K562 (cell line): ENCODE results near the gene MEF2B. TPM values are rescaled to one million over a fixed set of nuclear protein-coding genes. Genes with fewer than 3 reads are reported as not detected.
A peak's percentile ranks its signal among the peaks of the same experiment; 100 is the strongest.

Experiments used
- CC2D1A ChIP-seq: fragments of 450-650 bp; IDR thresholded peaks from 2 replicates; pipeline ENCODE4 v1.6.1; 2017; ENCODE audit warnings: mild to moderate bottlenecking
- KAT8 ChIP-seq: fragments of 450-650 bp; IDR thresholded peaks from 2 replicates; pipeline ENCODE4 v1.6.1; 2016; ENCODE audit warnings: low read depth, mild to moderate bottlenecking
- KLF10 ChIP-seq: fragments of 250-450 bp; sonication (Bioruptor Pico); IDR thresholded peaks from 2 replicates; pipeline ENCODE4 v1.6.1; 2021; ENCODE audit warnings: matching md5 sums
- L3MBTL2 ChIP-seq: fragments of 450-650 bp; IDR thresholded peaks from 2 replicates; pipeline ENCODE4 v1.6.1; 2016; ENCODE audit warnings: mild to moderate bottlenecking, moderate library complexity
- MIER1 ChIP-seq: fragments of 450-650 bp; IDR thresholded peaks from 2 replicates; pipeline ENCODE4 v1.6.1; 2016; ENCODE audit warnings: antibody characterized with exemption, mild to moderate bottlenecking, low read depth
- OTX1 ChIP-seq: fragments of 450-650 bp; formaldehyde crosslinking; IDR thresholded peaks from 2 replicates; pipeline ENCODE4 v1.4.0; 2022; ENCODE audit warnings: mild to moderate bottlenecking
- SAFB ChIP-seq: fragments of 200-400 bp; formaldehyde crosslinking; IDR thresholded peaks from 2 replicates; pipeline ENCODE4 v1.6.1; 2017; ENCODE audit warnings: low read depth, low read length, borderline replicate concordance
- SIN3A ChIP-seq, 2 experiments: fragments of 150-350 bp in 1 of 2; IDR thresholded peaks; 2 replicates each; pipeline ENCODE4 v1.6.1; 2011 to 2016; ENCODE audit warnings: borderline replicate concordance in 2 of 2, low read depth in 2 of 2, low read length in 2 of 2, mild to moderate bottlenecking in 2 of 2, moderate library complexity in 2 of 2; ENCODE audit not compliant: control insufficient read depth in 1 of 2
- YY1 ChIP-seq, 3 experiments: IDR thresholded peaks; 2 replicates each; pipeline ENCODE4 v1.6.1; 2011; ENCODE audit warnings: low read length in 2 of 3, mild to moderate bottlenecking in 2 of 3, moderate library complexity in 2 of 3, borderline replicate concordance in 1 of 3, control low read depth in 1 of 3, low read depth in 1 of 3; ENCODE audit not compliant: insufficient read depth in 3 of 3, insufficient replicate concordance in 2 of 3, control insufficient read depth in 1 of 3, insufficient read length in 1 of 3; ENCODE audit errors: extremely low read depth in 1 of 3
- ZBTB1 ChIP-seq: sonication (generic); formaldehyde crosslinking; IDR thresholded peaks from 2 replicates; pipeline ENCODE4 v1.8.1; 2023; ENCODE audit warnings: missing genetic modification reagents, low read depth, mild to moderate bottlenecking, borderline replicate concordance
- ZNF41 ChIP-seq: fragments of 250-450 bp; sonication (Bioruptor Pico); conservative IDR thresholded peaks from 2 replicates; pipeline ENCODE4 v1.4.0; 2020; ENCODE audit warnings: mild to moderate bottlenecking
- polyA plus RNA-seq, 8 experiments: library from polyadenylated mRNA; depleted of rRNA in 4 of 8; stranded (reverse) in 5 of 8; unstranded in 3 of 8; fragments of >200 nt; fragmentation: Nextera tagmentation in 2 of 8; fragmentation: Illumina TruSeq in 1 of 8; extraction: Ambion mirVana in 2 of 8; extraction: Trizol in 1 of 8; gene quantifications; 2 replicates each; pipeline versions ENCODE4 v1.2.1 to v1.2.3, GENCODE V29; 2011 to 2014; ENCODE audit warnings: inconsistent platforms in 1 of 8, missing spikeins in 1 of 8
- total RNA-seq, 7 experiments: library from RNA; depleted of rRNA in 6 of 7; stranded (reverse); fragments of >200 nt in 6 of 7; fragmentation: Illumina TruSeq in 2 of 7; extraction: Trizol in 2 of 7; gene quantifications; 2 replicates each; pipeline versions ENCODE4 v1.2.1 to v1.2.3, GENCODE V29; 2011 to 2021; ENCODE audit warnings: low replicate concordance in 1 of 7
- TF ChIP-seq, protein P1 (sequence below): fragments of 250-450 bp; sonication (Bioruptor Pico); IDR thresholded peaks from 2 replicates; pipeline ENCODE4 v1.5.0; 2021
- TF ChIP-seq, protein P2 (sequence below): sonication (generic); formaldehyde crosslinking; IDR thresholded peaks from 2 replicates; pipeline ENCODE4 v1.8.1; 2023; ENCODE audit warnings: missing genetic modification reagents, mild to moderate bottlenecking, borderline replicate concordance

Gene MEF2B
- total and polyA plus RNA-seq, 9 of the 15 experiments (the other 6 are each of a cell fraction or from before 2014, with no cell fraction given) = 0.14 to 1.9 (median 0.71) TPM; not detected in 3

DNA sequence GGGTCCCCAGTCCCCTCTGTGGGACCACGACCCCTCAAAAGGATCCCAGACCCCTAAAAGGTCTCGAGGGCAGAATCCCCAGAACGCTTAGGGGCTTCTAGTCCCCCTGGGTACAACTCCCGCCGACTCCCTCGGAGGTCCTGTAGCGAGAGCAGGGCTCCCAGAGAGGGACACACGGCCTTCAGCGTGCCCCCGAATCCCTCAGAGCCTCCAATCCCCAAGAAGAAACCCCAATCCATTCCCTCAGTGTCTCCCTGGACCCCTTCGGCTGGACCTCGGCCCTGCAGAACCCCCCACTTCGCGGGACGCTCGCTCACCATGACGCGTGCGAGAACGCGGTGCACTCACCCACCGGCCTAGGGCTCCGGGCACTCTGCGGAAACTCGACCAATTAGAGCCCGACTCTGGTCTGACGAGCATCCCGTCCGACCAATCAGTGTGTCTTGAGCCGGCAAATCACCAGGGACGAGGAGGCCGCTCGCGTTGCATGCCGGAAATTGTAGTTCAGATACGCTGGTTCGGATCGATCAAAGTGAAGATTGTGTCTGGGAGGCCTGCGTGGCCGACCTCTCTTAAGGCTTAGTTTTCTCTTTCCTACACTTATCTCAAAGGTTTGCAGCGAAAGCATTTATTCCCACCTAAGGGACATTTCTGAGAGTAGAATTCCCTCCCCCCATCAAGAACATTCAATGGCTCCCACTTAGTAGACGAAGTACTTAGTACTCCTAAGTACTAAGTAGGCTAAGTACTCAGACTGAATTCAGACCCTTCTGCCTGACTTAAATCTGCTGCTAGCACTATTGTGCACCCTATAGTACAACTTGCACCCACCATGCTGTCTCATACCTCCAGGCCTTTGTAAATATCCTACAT, 31.7 kb downstream of the MEF2B start, which contains the start of gene TMEM161A (continued):
- TF ChIP-seq YY1 (IDR thresholded peaks at IDR 0.05; ENCODE audit: borderline replicate concordance in 1 of 3, control insufficient read depth in 1 of 3, extremely low read depth in 1 of 3, insufficient read depth in 3 of 3, insufficient read length in 1 of 3, insufficient replicate concordance in 2 of 3, low read depth in 1 of 3, low read length in 2 of 3) = peak in 1 of 3 experiments; percentile 34
- TF ChIP-seq SAFB = peak; percentile 35; the same call in 1 of the 2 replicates
- TF ChIP-seq, protein P1, sequence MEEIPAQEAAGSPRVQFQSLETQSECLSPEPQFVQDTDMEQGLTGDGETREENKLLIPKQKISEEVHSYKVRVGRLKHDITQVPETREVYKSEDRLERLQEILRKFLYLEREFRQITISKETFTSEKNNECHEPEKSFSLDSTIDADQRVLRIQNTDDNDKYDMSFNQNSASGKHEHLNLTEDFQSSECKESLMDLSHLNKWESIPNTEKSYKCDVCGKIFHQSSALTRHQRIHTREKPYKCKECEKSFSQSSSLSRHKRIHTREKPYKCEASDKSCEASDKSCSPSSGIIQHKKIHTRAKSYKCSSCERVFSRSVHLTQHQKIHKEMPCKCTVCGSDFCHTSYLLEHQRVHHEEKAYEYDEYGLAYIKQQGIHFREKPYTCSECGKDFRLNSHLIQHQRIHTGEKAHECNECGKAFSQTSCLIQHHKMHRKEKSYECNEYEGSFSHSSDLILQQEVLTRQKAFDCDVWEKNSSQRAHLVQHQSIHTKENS (CRISPR knock-in tag) = no peak
- 0 out of 2 replicates have a peak, but pooled peaks have one; percentile 41 for TF ChIP-seq CC2D1A
- no peak for TF ChIP-seq ZNF41
- TF ChIP-seq SIN3A (IDR thresholded peaks at IDR 0.05; ENCODE audit: borderline replicate concordance in 2 of 2, control insufficient read depth in 1 of 2, low read depth in 2 of 2, low read length in 2 of 2) = no peak
- TF ChIP-seq, protein P2, sequence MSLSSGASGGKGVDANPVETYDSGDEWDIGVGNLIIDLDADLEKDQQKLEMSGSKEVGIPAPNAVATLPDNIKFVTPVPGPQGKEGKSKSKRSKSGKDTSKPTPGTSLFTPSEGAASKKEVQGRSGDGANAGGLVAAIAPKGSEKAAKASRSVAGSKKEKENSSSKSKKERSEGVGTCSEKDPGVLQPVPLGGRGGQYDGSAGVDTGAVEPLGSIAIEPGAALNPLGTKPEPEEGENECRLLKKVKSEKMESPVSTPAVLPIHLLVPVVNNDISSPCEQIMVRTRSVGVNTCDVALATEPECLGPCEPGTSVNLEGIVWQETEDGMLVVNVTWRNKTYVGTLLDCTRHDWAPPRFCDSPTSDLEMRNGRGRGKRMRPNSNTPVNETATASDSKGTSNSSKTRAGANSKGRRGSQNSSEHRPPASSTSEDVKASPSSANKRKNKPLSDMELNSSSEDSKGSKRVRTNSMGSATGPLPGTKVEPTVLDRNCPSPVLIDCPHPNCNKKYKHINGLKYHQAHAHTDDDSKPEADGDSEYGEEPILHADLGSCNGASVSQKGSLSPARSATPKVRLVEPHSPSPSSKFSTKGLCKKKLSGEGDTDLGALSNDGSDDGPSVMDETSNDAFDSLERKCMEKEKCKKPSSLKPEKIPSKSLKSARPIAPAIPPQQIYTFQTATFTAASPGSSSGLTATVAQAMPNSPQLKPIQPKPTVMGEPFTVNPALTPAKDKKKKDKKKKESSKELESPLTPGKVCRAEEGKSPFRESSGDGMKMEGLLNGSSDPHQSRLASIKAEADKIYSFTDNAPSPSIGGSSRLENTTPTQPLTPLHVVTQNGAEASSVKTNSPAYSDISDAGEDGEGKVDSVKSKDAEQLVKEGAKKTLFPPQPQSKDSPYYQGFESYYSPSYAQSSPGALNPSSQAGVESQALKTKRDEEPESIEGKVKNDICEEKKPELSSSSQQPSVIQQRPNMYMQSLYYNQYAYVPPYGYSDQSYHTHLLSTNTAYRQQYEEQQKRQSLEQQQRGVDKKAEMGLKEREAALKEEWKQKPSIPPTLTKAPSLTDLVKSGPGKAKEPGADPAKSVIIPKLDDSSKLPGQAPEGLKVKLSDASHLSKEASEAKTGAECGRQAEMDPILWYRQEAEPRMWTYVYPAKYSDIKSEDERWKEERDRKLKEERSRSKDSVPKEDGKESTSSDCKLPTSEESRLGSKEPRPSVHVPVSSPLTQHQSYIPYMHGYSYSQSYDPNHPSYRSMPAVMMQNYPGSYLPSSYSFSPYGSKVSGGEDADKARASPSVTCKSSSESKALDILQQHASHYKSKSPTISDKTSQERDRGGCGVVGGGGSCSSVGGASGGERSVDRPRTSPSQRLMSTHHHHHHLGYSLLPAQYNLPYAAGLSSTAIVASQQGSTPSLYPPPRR (CRISPR knock-in tag) = no peak
- TF ChIP-seq MIER1 = no peak
- TF ChIP-seq L3MBTL2 = peak; percentile 97
- no peak for TF ChIP-seq KLF10 (CRISPR knock-in tag)
- no peak; the same call in 1 of the 2 replicates for TF ChIP-seq ZBTB1
- TF ChIP-seq OTX1 (CRISPR knock-in tag) = no peak
- no peak for TF ChIP-seq KAT8
